GM12864 (cell line): ENCODE data around the gene SLC66A2.
"Not testable (repeated sequence)": the region's sequence is repeated elsewhere in the genome, so short reads cannot be mapped to it uniquely, and the experiment has no call there.

ENCODE experiments used
- DNase-seq: peaks from one replicate; pipeline ENCODE4 v3.0.0-alpha.2; 2011; ENCODE audit warnings: low read depth
- H3K4me3 ChIP-seq: 2 replicates; pipeline ENCODE4 v1.5.1; 2011; ENCODE audit warnings: mild to moderate bottlenecking, low read depth, low read length, control low read depth
- CTCF ChIP-seq: IDR thresholded peaks from 2 replicates; pipeline ENCODE4 v1.5.1; 2011; ENCODE audit warnings: low read depth, mild to moderate bottlenecking, moderate library complexity, low read length, control low read depth, inconsistent platforms; ENCODE audit errors: missing control alignments

Gene SLC66A2

GRCh38 chr18:79866889-79867574 lies 84.4 kb downstream of the SLC66A2 start:
- H3K4me3 ChIP-seq = no peak overlapping the region
- no peak for TF ChIP-seq CTCF
- DNase-seq = no peak

GRCh38 chr18:79865951-79866350 lies 85.5 kb downstream of the SLC66A2 start:
- H3K4me3 ChIP-seq, DNase-seq: not testable (repeated sequence)

GRCh38 chr18:79864955-79865354 lies 86.5 kb downstream of the SLC66A2 start:
- DNase-seq, H3K4me3 ChIP-seq: not testable (repeated sequence)

- no peak for DNase-seq
- H3K4me3 ChIP-seq = no peak overlapping the region
- TF ChIP-seq CTCF = no peak
Observed at GRCh38 chr18:79864006-79864725, 87.3 kb downstream of the SLC66A2 start.

GRCh38 chr18:79863161-79864005 lies 88.1 kb downstream of the SLC66A2 start:
- no peak overlapping the region for H3K4me3 ChIP-seq
- no peak for TF ChIP-seq CTCF
- no peak for DNase-seq

- DNase-seq = no peak
- no peak overlapping the region for H3K4me3 ChIP-seq
- TF ChIP-seq CTCF = no peak
Observed at GRCh38 chr18:79862562-79862961, 88.9 kb downstream of the SLC66A2 start.

GRCh38 chr18:79861687-79862086 lies 89.8 kb downstream of the SLC66A2 start:
- no peak for DNase-seq
- no peak for TF ChIP-seq CTCF
- H3K4me3 ChIP-seq = no peak overlapping the region

GRCh38 chr18:79859314-79859713 lies 92.1 kb downstream of the SLC66A2 start:
- DNase-seq = no peak
- no peak for TF ChIP-seq CTCF
- no peak overlapping the region for H3K4me3 ChIP-seq
